ENCODE measurements around the gene LUZP1. TPM values are rescaled to one million over a fixed set of nuclear protein-coding genes. Genes with fewer than 3 reads are reported as not detected.
A peak's percentile ranks its signal among the peaks of the same experiment; 100 is the strongest.

Gene LUZP1
- total RNA-seq, 2 donors from 2014 or later, result 43.5 to 49.4 TPM

GRCh38 chr1:23185381-23185780 is 16.7 kb upstream of the LUZP1 start:
- Mint-ChIP-seq H3K4me3 (no peak overlapping the region), H3K27ac (no peak overlapping the region), H3K27me3 (ENCODE audit: insufficient read depth) (peaks cover 24% of the 10 kb centered on the region), H3K36me3 (ENCODE audit: low read depth) (no peaks in the 10 kb centered on the region), H3K4me1 (no peaks in the 10 kb centered on the region), H3K9me3 (no peaks in the 10 kb centered on the region)
- Histone ChIP-seq H3K9ac (ENCODE audit: extremely low read depth, low read length, poor library complexity, severe bottlenecking) (no peak overlapping the region), H3K9me3 (ENCODE audit: control insufficient read depth, low read length) (no peaks in the 10 kb centered on the region), H3K27ac (ENCODE audit: low read depth, low read length) (no peak overlapping the region), H3K4me3 (ENCODE audit: low read length) (no peak overlapping the region), H3K27me3 (ENCODE audit: control insufficient read depth, insufficient read depth, low read length, poor library complexity, severe bottlenecking) (no peaks in the 10 kb centered on the region), H3K4me1 (ENCODE audit: control insufficient read depth, insufficient read depth, low read length) (no peaks in the 10 kb centered on the region), H3K36me3 (ENCODE audit: control insufficient read depth, insufficient read depth, low read length) (no peaks in the 10 kb centered on the region)
- 88 to 90% methylated on average over 4 of the region's 4 CpGs for WGBS, 2 experiments (ENCODE audit: insufficient coverage in 1 of 2, insufficient read length in 1 of 2)
- DNase-seq, result no peak
- TF ChIP-seq CTCF (conservative IDR thresholded peaks at IDR 0.05), result no peak

DNA sequence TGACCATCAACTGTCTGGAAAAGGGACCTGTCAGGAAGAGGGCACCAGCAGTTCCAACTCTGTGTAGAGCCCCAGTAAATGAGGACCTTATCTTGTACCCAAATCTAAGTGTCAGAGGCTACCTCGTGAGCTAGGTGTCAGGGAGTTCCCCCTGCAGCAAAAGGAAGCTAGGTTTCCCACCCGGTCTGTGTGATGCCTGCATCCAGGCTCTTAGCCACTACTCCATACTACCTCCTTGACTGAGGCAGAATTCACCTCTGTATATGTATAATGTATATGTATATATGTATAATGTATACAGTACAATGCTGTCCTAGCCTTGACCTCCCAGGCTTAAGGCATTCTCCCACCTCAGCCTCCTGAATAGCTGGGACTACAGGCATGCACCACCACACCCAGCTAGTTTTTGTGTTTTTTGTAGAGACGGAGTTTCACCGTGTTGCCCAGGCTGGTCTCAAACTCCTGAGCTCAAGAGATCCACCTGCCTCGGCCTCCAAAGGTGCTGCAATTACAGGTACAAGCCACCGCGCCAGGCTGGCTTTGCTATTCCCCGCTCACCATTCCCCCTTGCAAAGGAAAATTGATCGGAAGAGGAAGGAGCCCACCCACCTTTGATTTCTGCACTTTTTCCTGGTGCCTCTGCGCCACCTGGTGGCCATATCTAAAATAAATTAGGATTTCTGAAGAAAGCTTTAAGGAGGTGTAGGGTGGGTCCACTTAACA is 15.7 kb upstream of the LUZP1 start:
- Mint-ChIP-seq H3K36me3 (ENCODE audit: low read depth) (no peaks in the 10 kb centered on the region), H3K9me3 (no peaks in the 10 kb centered on the region), H3K4me1 (no peaks in the 10 kb centered on the region), H3K27me3 (ENCODE audit: insufficient read depth) (peaks cover 31% of the 10 kb centered on the region), H3K27ac (no peak overlapping the region), H3K4me3 (no peak overlapping the region)
- peak; percentile 89 for DNase-seq
- 35 to 46% methylated on average over 6 to 10 of the region's 10 CpGs for WGBS, 2 experiments (ENCODE audit: insufficient coverage in 1 of 2, insufficient read length in 1 of 2)
- TF ChIP-seq CTCF (conservative IDR thresholded peaks at IDR 0.05), result peak; percentile 90
- Histone ChIP-seq H3K36me3 (ENCODE audit: control insufficient read depth, insufficient read depth, low read length) (no peaks in the 10 kb centered on the region), H3K27me3 (ENCODE audit: control insufficient read depth, insufficient read depth, low read length, poor library complexity, severe bottlenecking) (no peaks in the 10 kb centered on the region), H3K4me1 (ENCODE audit: control insufficient read depth, insufficient read depth, low read length) (no peaks in the 10 kb centered on the region), H3K9me3 (ENCODE audit: control insufficient read depth, low read length) (no peaks in the 10 kb centered on the region), H3K9ac (ENCODE audit: extremely low read depth, low read length, poor library complexity, severe bottlenecking) (no peak overlapping the region), H3K4me3 (ENCODE audit: low read length) (no peak overlapping the region), H3K27ac (ENCODE audit: low read depth, low read length) (no peak overlapping the region)

- no peak for DNase-seq
- Mint-ChIP-seq H3K4me1 (peaks cover 4% of the 10 kb centered on the region), H3K9me3 (no peaks in the 10 kb centered on the region), H3K27ac (no peak overlapping the region), H3K4me3 (no peak overlapping the region), H3K36me3 (ENCODE audit: low read depth) (no peaks in the 10 kb centered on the region), H3K27me3 (ENCODE audit: insufficient read depth) (peaks cover 73% of the 10 kb centered on the region)
- H3K27me3 ChIP-seq (ENCODE audit: control insufficient read depth, insufficient read depth, low read length, poor library complexity, severe bottlenecking), result peaks cover 20% of the 10 kb centered on the region
- no peaks in the 10 kb centered on the region for H3K4me1 ChIP-seq (ENCODE audit: control insufficient read depth, insufficient read depth, low read length)
- H3K4me3 ChIP-seq (ENCODE audit: low read length), result no peak overlapping the region
- no peak for TF ChIP-seq CTCF (conservative IDR thresholded peaks at IDR 0.05)
- H3K9ac ChIP-seq (ENCODE audit: extremely low read depth, low read length, poor library complexity, severe bottlenecking), result no peak overlapping the region
- WGBS, 2 experiments (ENCODE audit: insufficient coverage in 1 of 2, insufficient read length in 1 of 2), result 81 to 96% methylated on average over 2 of the region's 2 CpGs
- no peaks in the 10 kb centered on the region for H3K36me3 ChIP-seq (ENCODE audit: control insufficient read depth, insufficient read depth, low read length)
- H3K27ac ChIP-seq (ENCODE audit: low read depth, low read length), result no peak overlapping the region
- H3K9me3 ChIP-seq (ENCODE audit: control insufficient read depth, low read length), result no peaks in the 10 kb centered on the region
These were observed 11.2 kb upstream of the LUZP1 start for GRCh38 chr1:23179862-23180261.
